Measurements from ENCODE around the gene VDAC1. TPM values are rescaled to one million over a fixed set of nuclear protein-coding genes. Genes with fewer than 3 reads are reported as not detected.
"Not testable (repeated sequence)": the region's sequence is repeated elsewhere in the genome, so short reads cannot be mapped to it uniquely, and the experiment has no call there.

Gene VDAC1
- polyA plus RNA-seq, 12 donors, result 126 to 260 (median 234) TPM; not detected in 1

DNA sequence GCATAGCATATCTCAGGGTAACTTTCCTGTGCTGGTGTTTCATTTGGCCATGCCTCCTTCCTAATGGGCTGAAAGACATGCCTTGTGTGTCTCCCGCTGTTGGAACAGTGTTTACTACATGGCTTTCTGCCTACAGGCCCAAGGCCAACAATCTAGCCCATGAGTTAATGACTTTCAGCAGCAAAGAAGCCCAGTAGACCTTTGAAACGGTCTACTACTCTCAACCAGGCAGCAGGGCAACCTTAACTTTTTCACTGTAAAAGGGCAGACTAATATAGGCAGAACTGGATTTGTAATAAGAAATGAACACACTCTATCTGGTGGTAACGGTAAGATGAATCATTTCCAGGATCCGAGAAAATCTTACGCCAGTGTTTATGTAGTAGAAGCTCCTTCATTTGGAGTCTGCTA is 57.3 kb downstream of the VDAC1 start:
- no peak for DNase-seq

DNA sequence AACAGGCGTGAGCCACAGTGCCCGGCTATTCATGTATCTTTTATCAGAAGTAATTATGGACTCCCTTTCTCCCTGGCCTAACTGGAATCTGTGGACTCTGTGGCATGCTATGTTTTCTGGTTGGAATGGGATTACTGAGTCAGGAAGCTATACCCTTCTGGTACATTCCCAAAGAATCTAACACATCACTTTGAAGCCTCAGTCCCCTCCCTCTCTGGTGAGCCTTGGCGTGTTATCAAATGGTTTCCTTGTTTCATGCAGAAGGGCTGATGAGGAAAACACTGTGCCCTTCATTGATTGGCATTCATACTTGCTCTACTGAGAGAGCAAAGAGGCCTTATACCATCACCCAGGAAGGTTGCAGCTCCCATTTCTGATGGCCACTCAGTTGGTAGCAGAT is 59.2 kb downstream of the VDAC1 start:
- DNase-seq, result no peak

DNA sequence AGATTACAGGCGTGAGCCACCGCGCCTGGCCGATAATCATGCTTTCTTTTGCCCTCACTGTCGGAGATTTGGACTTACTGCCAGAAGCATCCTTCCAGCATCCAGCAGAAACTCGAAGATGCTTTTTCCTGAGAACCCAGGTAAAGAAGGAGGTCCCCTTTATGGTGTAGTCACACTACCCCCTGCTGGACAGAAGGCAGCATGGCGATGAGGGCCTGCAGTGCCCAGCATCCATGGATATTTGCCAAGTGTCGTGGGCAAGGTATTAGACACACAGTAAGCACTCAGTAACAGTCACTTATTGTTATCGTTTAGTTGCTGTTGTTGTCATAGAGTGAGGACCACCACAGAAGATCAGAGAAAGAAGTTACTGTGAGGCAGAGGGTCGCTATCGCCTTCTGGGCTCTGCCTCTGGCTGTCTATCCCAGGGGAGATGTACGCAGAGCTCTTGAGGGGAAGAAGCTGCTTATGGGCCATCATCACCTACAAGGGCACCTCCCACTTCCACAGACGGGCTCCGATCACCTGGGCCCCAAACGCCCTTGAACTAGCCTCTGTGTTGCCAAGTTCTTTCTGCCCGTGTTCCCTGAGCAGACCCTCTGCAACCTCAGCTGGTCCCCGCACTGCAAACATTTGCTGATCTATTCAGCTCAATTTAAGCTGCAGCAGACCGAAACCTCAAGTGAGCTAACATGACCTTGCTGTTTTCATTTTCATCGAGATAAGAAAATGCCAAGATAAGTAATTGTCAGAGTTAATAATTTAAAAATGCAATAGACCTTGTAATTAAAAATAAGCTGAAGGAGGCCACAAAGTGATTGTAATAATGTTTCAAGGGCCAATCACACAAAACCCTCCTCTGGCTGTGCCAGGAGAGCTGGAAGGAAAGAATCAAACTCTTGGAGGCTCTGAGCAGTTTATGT is 60.3 kb downstream of the VDAC1 start:
- DNase-seq, result no peak

DNA sequence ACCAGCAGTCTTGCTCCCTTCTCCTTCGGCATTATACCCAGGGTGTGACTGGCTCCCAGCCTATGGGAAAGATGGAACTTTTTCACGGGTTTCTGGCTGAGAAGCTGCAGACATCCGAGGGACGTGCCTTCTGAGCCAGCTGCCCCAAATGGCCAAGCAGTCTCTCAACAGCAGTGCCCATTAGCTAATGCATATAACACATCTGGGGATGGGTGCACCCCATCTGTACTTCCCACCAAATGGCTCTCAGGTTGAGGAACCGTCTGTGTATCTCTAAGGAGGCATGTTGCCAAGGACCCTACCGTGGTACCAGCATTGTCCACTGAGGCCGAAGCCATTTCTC is 61.3 kb downstream of the VDAC1 start:
- DNase-seq, result no peak

DNA sequence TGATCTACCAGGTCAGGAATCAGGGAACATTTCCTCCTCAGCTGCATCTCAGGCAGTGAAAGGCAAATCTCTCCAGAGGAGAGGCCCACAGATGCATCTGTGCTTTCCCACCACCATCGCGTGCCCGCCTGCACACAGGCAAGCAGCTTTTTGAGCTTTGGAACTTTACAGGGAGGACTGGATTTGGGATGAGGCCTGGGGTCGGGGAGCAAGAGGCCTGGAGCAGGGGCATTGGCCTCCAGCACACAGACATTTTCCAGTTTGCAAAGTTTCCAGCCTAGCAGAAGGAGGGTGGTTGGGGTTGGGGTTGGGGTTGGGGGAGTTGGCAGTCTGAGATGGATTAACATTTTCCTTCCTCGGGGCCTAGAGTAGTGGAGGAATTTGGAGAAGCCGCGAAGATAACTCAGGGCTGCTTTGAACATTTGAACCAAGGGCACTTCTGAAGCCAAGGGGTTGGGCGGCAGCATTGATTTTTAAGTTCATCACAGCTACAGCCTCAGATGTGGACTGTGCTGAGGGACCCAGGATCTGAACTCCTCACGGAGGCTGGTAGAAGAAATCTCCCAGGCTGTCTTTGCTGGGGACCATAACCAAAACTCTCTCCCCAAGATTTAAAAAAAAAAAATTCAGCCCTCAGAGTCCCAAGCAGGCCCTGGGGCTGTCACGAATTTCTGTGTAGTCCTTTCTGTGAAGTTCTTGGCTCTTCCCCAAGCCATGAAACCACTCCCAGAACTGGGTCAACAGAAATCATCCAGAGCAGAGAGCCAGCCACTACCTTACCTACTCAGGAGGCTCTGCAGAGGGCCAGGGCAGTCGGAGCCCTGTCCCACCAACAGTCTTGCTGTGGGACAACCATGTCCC is 61.9 kb downstream of the VDAC1 start:
- no peak for DNase-seq

DNA sequence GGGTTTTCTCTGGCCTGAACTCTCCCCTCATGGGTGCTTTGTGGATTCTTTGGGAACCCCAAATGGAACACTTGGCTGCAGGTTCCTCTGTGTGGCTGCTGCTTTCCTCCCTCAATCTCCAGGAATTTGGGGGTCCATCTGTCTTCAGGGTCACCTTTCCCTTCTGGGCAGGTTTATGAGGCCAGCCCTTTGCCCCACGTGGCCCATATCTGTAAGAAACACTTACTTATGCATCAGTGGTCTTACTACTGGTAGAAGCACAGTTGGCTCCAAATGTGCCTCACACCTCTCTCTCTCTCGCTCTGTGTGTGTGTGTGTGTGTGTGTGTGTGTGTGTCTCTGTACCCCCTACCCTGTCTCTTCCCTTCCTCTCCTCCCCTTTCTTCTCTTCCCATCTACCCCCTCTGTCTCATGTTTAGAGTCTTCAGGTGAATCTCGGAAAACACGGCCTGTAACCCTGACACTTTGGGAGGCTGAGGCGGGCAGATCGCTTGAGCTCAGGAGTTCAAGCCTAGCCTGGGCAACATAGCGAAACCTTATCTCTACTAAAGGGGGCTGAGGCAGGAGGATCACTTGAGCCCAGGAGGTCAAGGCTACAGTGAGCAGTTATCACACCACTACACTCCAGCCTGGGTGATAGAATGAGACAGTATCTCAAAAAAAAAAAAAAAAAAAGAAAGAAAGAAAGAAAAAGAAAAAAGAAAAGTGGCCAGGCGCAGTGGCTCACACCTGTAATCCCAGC is 63.1 kb downstream of the VDAC1 start:
- DNase-seq, result no peak

DNA sequence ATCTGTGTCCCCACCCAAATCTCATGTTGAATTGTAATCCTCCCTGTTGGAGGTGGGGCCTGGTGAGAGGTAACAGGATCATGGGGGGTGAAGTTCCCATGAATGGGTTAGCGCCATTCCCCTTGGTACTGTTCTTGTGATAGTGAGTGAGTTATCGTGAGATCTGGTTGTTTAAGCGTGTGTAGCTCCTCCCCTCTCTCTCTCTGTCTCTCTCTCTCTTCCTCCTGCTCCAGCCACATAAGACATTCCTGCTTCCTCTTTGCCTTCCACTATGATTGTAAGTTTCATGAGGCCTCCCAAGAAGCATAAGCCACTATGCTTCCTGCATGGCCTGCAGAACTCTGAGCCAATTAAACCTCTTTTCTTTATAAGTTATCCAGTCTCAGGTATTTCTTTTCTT is 65.1 kb downstream of the VDAC1 start:
- no peak for DNase-seq

DNA sequence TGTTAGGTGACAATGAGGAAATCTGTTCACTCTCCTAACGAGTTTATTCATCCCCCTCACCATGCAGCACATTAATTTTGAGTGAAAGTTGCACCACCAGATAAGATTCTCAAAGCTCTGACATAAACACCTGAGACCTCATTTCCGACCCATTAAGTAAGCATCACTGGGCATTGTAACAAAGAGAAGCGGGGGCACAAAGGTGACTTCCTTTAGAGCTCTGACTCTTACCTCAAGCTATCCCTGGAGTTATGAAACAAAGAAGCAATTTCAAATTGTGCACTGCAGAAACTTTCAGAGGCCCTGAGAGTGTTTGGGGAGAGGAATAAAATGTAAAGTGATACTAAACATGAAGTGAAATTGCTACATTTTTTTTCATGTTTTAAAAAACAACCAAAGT is 65.8 kb downstream of the VDAC1 start:
- DNase-seq, result no peak

DNA sequence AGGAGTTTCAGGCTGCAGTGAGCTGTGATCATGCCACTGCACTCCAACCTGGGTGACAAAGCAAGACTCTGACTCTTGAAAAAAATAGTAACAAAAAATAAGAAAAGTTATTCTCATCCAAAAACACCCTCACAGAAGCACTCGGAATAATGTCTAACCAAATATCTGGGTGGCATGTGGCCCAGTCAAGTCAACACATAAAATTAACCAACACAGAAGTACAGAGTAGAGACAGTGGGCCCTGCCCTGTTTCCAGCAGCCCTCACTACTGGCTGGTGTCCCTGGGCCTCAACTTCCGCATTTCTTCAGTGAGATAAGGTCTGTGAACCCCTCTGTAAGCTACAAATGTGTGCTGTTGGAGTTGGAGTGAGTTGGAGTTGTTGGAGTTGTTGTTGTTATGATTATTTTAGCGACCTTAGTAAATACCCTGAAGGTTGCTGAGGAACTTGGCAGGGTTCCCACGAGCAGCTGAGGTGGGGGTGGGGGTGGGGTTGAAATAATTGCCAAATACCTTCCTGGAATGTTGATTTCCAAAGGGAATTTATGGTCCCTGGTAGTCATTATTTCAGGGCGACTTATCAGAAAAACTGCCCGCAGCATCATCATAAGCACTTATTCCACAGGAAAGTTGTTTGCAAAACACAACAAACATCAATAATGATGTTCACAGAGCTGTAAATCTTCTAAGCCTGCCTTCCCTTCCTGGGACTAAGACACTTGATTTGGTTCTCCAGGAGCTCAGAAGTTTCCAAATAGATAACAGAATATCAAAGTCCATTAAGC is 66.5 kb downstream of the VDAC1 start:
- DNase-seq, result no peak

DNA sequence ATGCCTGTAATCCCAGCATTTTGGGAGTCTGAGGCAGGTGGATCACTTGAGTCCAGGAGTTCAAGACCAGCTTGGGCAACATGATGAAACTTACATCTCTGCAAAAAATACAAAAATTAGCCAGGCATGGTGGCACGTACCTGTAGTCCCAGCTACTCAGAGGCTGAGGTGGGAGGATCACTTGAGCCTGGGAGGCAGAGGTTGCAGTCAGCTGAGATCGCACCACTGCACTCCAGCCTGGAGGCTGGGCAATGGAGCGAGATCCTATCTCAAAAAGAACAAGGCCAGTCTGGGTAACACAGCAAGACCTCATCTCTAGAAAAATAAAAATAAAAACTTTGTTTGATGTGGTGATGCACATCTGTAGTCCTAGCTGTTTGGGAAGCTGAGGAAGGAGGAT is 67.1 kb downstream of the VDAC1 start:
- DNase-seq, result not testable (repeated sequence)

DNA sequence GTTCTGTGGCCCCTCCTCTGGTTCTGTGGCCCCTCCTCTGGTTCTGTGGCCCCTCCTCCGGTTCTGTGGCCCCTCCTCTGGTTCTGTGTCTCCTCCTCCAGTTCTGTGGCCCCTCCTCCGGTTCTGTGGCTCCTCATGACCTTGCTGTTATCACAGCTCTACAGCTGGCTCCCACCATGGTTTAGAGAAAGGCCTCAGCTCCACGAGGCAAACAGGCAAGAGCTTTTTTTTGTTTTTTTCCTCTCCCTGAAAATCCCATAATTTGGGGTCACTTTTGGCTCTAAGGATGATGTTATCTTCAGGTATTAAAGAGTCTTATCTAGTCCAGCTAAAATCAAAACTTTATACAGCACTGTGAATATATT is 68.1 kb downstream of the VDAC1 start:
- no peak for DNase-seq

DNA sequence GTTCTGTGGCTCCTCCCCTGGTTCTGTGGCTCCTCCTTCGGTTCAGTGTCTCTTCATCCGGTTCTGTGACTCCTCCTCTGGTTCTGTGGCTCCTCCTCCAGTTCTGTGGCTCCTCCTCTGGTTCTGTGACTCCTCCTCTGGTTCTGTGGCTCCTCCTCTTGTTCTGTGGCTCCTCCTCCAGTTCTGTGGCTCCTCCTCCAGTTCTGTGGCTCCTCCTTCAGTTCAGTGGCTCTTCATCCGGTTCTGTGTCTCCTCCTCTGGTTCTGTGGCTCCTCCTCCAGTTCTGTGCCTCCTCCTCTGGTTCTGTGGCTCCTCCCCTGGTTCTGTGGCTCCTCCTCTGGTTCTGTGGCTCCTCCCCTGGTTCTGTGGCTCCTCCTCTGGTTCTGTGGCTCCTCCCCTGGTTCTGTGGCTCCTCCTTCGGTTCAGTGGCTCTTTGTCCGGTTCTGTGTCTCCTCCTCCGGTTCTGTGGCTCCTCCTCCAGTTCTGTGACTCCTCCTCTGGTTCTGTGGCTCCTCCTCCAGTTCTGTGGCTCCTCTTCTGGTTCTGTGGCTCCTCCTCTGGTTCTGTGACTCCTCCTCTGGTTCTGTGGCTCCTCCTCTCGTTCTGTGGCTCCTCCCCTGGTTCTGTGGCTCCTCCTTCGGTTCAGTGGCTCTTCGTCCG is 68.7 kb downstream of the VDAC1 start:
- not testable (repeated sequence) for DNase-seq

DNA sequence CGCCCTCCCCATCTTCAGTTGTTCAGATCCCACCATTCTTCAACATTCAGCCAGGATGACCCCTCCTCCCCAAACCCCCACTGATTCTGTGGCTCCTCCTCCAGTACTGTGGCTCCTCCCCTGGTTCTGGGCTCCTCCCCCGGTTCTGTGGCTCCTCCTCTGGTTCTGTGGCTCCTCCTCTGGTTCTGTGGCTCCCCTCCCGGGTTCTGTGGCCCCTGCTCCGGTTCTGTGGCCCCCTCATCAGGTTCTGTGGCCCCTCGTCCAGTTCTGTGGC is 69.2 kb downstream of the VDAC1 start:
- no peak for DNase-seq

DNA sequence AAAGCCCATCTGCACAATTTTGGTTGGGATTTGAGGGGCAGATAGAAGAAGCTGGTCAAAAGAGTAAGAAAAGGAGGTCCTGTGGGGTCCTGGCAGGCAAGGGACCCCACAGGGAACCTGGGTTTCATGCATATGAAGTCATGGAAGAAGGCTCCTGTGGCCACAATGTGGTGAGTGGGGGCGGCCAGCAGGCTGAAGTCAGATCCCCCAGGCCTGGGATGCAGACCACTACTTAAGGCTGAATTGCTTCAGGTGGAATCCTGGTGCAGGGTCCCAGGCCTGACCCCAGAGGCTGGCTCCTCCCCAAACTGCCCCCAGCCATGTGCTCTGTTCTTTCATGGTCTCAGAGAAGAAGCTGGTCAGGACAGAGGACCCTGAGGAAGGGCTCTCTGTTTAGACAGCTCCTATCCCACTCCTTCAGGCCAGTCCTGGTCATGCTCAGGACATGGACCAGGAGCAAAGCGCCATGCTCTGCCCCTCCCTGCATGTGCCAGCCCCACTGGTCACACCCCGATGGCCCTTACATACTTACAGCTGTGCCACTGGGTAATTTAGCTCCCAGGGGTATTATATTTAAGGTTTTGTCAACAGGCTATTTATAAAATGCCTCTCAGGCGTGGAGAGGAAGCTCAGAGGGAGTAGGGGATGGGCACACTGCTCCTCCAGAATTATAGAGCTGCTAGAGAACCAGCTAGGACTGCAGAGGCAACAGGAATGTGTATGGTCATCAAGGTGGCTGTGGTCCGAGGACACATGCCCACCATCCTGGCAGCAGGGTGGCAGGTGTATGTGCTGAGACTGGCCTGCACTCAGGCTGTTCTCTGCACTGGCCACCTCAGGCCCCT is 69.7 kb downstream of the VDAC1 start:
- DNase-seq, result no peak

DNA sequence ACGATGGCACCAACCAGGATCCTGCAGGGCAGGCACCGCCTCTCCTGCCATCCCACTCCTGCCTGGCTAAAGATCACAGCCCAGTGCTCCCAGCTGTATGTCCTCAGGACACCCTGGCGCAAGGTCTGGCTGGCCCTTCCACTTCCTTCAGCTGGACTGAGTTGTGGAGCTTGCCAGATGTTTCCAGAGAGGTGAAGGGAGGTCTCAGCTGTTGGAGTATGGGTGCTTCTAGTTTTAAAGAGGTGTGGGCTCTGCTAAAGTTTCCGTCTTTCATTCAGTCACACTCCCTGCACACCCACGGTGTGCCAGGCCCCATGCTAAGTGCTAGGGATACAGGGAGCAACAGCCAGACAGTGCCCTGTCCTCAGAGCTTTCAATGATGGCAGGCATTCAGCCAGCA is 70.5 kb downstream of the VDAC1 start:
- DNase-seq, result no peak

DNA sequence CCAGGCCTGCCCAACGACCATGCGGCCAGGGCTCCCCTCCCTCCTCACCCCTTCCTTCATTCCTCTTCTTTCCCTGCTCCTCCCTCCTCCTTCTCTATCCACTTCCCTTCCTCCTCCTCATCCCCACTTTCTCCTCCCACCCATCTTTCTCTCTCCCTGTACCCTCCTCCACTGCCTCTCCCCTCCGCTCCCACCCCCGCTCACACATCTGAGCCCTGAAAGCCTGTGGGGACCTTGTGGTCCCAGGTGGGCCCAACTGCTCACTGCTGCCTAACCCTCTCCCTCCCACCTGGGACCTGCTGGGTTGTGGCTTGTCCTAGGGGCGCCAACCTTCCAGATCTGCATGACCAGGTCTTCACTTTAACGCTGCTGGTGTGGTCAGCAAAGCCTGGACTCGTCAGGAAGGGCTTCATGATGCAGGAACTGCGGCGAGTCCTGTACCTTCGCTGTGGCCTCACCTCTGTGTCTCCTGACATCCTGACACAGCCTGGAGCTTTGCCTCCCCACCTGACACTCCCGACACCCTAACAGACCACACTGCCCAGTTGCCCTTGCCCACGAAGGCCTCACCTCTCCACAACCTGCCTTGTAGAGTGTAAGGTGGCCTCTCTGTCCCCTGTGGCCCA is 71.0 kb downstream of the VDAC1 start:
- DNase-seq, result no peak

DNA sequence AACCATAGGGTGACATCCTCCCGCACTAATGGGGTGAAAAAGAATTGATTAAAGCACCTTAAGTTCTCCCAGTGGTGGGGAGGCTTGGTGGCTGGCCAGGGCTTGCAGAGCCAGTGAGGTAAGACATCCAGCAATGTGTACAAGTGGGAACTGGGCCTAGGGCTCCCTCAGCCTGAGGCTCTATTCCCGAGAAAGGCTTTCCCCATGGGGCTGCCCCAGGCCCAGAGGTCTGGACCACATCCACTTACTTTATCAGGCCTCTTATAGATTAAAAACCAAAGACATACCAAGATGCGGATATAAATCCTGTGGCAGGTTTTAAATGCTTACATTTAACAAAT is 71.6 kb downstream of the VDAC1 start:
- DNase-seq, result no peak

DNA sequence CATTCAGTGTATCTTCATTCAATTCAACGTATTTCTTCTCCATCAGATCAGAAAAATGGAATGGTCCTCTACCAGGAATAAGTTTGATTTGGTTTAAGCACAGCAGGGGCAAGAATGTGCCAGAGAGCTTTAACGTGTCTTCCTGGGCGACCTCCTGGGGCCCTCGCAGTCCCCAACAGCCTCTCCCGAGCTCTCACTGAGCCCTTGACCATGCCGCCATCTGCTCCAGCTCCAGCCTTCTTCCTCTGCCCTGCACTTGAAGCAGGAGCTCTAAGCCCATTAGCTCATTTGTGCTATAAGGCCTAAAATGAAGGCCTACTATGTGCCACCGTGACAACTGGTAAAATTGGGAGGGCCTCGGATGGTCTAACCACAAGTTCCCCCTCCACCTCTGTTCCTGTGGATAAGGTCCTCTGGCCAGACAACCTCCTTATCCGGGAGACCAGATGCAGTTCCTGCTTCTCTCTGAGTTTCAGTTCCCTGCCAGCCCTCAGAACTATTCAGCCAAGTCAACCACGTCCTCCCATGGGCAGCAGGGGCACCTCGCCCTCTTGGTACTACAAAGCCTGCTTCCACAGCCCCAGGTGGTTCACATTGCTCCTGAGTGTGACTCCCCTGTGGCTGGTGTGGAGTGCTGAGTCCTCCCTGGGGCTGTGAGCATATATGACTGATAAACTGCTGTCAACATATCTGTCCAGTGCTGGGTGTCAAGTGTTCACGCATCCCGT is 72.2 kb downstream of the VDAC1 start:
- no peak for DNase-seq

DNA sequence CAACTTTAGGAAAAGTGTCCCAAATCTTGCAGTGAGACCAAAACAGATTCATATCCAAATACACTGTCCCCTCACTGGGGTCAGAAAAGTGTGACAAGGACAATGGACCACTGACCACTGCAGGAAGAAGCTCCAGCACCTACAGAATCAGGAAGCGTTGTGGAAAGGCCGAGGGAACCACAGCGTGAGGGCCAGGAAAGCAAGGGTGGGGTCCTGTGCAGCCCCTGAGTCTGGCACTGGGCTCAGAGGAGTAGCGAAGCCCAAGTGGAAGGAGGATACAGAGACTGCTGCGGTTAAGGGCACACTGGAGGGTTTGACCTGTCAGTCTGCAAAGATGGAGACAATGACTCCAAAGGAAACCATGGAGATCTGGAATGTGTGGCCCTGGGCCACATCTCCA is 73.2 kb downstream of the VDAC1 start:
- no peak for DNase-seq

DNA sequence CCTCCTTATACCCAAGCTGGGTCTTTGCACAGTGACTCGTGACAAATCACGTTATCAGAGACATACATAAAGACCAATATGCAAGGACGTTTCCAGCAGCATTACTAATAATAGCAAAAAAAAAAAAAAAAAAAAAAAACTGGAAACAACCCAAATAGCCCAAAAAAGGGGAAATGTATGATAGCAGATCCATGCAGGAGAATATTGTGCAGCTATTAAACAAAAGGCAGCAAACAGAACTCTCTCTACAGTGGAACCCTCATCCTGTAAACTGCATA is 74.0 kb downstream of the VDAC1 start:
- DNase-seq, result no peak

All from muscle of arm (tissue), 12 donors.